ENCODE data around the gene COLEC11.
A peak's percentile ranks its signal among the peaks of the same experiment; 100 is the strongest.
"Not testable (repeated sequence)": the region's sequence is repeated elsewhere in the genome, so short reads cannot be mapped to it uniquely, and the experiment has no call there.

Gene COLEC11

DNA sequence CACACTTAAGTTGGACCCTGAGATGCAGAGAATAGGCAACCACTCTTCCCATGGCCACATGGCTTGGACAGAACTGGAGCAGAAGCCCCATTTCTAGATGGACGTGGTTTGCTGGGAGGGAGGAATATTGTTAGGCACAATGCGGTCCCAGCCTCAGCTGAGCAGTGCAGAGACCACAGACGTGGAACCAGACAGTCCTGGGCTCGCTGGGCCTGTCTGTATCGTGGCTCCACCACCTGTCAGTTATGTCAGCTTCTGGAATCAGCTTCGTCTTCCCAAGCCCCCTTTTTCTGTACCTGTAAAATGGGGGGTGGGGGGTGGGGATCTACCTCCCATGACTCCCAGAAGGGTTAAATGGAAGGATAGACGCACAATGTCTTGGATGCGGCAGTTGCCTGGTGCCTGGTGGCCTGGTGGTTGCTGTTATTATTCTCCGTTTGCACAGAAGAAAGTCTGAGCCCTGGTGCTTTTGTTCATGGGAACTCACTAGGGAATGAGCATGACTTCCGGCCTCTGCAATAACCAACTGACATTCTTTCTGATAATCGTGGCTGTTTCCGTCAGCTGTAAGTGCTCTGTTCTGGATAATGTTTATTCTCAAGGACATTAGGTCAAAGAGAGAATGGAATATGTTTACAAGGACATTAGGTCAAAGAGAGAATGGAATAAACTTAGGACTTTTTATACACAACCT lies 31.4 kb downstream of the COLEC11 start:
- DNase-seq: peak; percentile 25

DNA sequence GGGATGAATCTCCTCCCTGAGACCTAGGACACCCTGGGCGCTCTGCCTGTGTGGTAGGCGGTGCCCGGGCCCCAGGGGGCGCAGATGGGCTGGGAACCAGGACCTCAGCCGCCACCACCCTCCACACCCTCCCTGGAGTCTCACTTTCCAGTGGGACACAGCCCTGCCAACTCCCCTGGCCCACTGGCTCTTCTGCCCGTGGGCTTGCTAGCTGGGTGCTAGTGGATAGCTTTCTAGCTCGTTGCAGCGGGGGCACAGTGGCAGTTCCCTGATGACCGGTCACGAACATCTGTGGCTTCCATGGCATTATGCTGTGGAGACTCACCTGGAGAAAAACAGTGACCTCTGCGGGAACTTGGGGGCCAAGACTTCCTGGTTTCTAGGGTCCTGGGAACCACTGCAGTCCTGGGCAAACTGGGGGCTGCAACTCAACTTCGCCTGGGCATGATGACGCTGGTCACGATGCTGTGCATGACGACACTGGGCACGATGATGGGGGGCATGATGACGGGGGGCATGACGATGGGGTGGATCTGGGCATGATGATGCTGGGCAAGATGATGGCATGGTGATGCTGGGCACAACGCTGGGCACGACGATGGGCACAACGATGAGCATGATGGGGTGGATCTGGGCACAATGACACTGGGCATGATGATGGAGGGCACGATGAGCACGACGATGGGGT lies 32.0 kb downstream of the COLEC11 start:
- DNase-seq: no peak

DNA sequence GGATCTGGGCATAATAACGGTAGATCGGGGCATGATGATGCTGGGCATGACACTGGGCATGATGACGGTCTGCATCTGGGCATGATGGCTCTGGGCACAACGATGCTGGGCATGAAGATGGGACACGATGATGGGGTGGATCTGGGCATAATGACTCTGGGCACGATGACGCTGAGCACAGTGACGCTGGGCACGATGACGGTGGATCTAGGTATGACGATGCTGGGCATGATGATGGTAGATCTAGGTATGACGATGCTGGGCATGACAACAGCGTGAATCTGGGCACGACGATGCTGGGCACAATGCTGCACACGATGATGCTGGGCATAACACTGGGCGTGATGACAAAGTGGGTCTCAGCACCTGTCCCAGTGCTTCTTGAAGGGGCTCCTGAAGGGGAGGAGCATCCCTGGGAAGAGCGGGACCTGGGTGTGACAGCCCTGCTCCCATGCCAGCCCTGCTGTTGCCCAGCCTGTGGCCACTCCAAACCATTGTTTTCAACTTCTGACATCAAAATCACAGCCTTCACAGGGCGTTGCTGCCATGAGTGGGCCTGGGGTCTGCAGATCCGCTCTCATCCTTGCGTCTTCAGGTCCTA lies 32.7 kb downstream of the COLEC11 start:
- no peak for DNase-seq

DNA sequence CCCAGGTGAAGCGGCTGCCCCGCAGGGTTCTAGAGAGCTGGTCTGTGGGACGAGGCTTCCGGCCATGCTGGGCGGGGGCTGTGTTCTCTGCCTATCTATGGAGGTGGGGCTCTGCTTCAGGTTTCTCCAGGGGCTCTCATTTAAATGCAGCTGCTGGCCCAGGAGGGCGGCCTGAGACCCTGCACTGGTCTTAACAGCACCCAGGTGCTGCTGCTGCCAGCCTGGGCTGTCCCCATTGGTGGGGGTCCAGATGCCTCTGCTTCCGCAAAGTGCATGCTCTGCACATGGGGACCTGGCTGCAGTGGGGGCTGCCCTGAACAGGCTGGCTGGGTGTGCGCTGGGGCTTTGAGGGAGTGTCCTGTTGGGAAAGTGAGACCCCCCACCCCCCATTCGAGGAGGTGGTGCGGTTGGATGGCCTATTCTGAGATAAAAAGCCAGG lies 33.3 kb downstream of the COLEC11 start:
- DNase-seq: no peak

- no peak for DNase-seq
Observed at GRCh38 chr2:3628800-3629199, 33.9 kb downstream of the COLEC11 start.

DNA sequence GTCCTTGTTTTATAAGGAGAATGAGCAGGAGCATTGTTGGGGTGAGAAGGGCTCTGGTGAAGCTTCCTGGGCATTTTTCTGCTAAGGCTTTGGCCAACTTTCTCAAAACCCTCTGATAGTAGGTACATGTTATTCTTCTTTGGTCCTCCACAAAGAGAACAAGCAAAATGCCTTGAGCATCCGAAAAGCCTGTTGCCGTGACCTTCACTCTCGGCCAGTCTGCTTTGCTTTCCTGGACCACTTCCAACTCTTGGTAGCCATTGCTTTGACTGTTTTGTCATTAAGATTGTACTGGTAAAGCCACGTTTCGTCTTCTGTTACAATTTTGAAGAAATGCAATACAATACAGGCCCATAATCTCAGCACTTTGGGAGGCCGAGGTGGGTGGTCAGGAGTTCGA lies 35.7 kb downstream of the COLEC11 start:
- DNase-seq: no peak

DNA sequence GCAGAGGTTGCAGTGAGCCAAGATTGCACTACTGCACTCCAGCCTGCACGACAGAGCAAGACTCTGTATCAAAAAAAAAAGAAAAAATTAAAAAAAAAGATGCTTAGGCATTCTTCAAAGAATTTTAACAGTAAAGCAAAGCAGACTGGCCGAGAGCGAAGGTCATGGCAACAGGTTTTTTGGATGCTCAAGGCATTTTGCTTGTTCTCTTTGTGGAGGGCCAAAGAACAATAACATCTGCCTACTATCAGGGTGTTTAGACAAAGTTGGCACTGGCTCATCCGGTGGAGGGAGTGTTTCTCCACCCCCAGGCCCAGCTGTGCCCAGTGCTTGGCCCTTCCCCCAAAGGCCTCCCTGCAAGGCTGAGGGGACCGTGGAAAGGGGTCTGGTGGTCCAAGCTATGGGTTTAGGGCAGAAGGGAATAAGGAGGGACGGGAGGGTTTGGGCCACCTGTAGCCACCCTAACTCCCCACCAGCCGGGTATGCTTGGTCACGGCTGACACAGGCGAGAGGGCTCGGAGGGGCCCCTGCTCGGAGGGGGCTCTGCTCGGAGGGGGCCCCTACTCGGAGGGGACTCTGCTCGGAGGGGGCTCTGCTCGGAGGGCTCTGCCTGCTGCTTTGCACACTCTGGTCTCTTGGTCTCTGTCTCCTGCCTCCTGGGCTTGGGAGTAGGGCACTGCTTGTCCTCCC lies 36.4 kb downstream of the COLEC11 start:
- no peak for DNase-seq

DNA sequence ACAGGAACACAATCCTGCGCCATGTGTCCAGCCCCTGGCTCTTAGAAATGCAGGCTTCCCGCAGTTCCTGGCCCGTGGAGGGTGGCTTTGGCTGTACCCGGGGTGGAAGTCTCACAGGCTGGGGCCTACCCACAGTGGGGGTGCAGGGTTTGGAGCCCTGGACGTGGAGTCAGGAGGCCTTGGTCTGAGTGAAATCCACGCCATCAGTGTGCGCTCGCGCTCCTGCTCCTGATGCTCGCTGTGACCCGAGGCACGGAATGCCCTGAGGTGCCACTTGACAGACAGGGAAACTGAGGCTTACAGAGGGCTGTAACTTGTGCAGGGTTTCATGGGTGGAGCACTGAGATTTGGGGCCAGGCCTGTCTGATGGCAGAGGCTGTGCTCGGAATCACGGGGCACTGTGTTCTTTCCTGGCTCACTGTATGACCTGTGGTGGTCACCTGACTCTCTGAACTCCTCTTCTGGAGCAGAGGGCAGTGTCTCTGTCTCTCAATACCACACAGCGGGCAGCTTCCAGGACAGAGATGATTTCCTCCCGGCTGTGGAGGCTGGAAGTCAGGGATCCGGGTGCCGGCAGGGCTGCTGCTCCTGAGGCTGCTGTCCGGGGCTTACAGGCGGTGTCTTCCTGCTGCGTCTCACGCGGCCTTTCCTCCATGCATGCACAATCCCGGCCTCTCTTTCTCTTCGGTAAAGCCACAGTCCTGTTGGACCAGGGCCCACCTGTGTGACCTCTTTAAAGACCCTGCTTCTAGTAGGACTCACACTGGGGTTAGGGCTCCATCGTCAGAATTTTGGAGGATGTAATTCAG lies 37.1 kb downstream of the COLEC11 start:
- no peak for DNase-seq

DNA sequence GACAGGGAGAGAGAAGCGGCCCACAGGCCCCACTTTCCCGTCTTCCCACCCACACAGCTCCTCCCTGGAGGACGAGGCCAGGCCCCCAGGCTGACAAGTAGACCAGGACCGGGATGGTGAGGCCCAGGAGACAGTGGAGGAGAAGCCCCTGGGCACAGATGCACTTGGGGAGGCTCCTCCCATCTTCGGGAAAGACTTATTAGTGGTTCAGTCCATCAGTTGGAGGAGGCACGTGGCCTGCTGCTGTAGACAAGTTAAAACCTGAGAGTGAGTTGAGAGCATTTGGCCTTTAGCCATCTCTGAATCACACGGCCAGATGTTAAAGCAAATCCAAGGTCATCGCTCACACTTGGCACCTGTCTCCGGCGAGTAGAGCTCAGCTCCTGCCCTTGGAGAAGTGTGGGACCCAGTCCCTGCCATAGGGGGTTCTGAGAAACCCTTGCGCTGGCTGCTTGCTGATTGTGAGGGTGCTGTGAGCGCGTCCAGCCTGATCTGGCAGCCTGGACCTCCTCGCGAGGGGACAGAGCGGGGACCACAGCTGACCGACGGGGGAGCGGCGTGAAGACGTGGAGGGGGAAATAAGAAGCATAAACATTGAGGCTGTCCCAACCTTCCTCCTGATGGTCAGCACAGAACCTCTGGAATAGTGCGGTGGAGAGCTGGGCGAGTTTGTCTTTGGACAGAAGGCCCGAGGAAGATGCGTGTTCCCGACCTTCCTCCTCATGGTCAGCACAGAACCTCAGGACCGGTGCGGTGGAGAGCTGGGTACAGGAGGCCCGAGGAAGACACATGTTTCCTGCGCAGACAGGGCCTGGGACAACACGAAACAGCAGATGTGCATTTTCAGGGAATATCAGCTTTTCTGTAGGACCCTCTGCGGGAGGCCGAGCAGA lies 38.4 kb downstream of the COLEC11 start:
- no peak for DNase-seq

DNA sequence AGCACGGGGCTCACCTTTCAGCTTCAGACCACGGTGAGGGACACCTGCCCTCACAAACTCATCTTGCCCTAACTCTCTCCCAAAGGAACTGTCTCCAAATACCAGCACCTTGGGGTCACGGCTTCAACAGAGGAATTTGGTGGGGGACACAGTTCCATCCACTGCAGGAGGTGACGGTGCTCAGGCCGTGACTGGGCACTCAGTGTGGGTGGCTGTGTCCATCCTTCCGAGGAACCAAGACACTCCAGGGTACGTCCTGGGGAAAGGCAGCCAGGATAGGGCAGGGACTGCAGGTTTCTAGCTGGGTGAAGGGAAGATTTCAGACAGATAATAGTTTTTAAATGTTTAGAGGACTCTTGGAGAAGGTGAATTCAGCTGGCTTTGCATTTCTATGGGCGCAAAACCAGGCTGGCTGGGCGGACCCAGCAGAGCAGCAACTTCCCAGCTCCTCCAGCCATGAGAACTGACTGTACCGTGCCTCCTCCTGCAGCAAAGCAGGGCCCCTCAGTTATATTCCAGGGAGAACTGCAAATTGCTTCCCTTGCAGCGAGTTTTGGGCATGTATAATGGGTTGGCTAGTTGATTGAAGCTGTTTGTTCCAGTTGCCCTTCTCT lies 39.2 kb downstream of the COLEC11 start:
- DNase-seq: no peak

DNA sequence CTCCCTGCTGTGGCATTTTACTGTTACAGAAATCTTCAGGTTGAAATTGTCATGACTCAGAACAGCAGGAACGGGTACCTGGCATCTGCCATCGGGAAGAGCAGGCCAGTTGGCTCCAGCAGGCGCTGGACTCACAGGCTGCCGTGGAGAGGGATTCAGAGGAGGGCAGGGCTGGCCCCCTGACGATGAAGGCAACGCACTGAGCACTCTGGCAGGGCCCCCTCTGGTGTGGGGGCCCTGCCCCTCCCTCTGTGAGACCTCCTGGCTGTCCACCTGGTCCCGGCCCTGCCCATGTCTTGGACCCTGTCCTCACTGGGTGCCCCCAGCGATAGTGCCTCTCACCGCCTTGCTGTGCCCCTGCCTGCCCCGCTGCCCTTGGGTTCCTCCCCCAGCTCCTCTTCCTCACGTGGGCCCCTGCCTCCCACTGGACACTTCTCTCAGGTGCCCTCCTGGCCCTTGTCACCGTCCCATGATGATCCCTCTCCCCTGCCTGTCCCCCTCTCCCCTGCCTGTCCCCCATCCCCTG lies 39.7 kb downstream of the COLEC11 start:
- DNase-seq: no peak

GRCh38 chr2:3635171-3635974 lies 40.5 kb downstream of the COLEC11 start:
- DNase-seq: peak; percentile 17

DNA sequence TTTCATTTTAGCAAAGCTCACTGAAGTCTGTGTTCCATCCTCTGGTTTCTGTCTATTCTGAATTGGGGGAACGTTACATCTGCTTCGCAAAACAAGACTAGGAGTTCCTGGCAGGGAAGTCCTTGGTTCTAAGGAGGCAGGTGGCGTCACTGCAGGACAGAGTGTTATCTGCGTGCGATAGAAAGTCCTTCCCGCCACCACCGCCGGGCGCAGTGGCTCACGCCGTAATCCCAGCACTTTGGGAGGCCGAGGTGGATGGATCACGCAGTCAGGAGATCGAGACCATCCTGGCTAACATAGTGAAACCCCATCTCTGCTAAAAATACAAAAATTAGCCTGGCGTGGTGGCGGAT lies 41.0 kb downstream of the COLEC11 start:
- DNase-seq: not testable (repeated sequence)

GRCh38 chr2:3636586-3637310 lies 41.8 kb downstream of the COLEC11 start:
- DNase-seq: no peak

DNA sequence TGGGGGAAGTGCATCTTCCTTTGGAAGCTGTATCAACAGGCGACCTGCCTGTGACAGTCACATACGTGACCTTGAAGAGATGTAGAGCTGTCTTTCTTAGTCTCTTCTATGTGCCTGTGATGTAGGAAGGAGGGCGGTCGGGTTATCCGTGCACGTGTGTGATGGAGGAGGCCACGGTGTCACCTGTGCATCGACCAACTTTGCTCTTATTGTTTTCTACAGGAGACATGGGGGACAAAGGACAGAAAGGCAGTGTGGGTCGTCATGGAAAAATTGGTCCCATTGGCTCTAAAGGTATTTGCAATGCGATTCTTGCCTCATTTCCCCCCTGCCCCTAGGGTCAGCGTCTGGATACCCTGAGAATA lies 42.4 kb downstream of the COLEC11 start:
- DNase-seq: no peak

GRCh38 chr2:3637692-3638455 lies 43.0 kb downstream of the COLEC11 start:
- no peak for DNase-seq

GRCh38 chr2:3638456-3638810 lies 43.5 kb downstream of the COLEC11 start:
- DNase-seq: no peak

DNA sequence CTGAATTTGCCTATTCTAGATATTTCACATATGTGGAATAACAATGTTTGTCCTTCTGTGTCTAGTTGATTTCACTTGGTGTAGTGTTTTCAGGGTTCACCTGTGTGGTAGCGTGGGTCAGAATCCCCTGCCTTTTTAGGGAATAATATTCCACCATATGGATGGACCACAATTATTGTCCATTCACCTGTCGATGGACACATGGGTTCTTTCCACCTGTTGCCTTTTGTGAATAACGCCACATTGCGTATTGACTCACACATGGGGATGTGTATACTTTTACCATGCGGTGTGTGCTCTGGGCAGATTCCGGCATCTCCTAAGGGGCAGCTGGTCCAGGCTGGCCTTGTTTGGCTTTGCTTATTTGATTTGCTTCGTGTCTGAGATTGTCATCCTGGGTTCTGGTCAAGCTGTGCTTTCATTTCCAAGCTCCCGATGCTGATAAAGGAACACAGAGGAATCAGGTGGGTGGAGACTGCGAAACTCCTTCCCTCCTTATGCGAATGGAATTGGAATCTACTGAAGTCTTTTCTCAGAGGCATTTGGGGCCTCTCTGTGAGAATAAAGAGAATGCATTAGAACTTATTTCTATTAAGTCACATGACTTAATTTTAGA lies 44.2 kb downstream of the COLEC11 start:
- DNase-seq: no peak
